Measurements from ENCODE around the gene IL12RB1. TPM values are rescaled to one million over a fixed set of nuclear protein-coding genes. Genes with fewer than 3 reads are reported as not detected.

The IL12RB1 gene
- total and polyA plus RNA-seq, 2 of the 8 experiments (the other 6 are each of a cell fraction or from before 2014, with no cell fraction given), result 0.03 TPM; not detected in 1

DNA sequence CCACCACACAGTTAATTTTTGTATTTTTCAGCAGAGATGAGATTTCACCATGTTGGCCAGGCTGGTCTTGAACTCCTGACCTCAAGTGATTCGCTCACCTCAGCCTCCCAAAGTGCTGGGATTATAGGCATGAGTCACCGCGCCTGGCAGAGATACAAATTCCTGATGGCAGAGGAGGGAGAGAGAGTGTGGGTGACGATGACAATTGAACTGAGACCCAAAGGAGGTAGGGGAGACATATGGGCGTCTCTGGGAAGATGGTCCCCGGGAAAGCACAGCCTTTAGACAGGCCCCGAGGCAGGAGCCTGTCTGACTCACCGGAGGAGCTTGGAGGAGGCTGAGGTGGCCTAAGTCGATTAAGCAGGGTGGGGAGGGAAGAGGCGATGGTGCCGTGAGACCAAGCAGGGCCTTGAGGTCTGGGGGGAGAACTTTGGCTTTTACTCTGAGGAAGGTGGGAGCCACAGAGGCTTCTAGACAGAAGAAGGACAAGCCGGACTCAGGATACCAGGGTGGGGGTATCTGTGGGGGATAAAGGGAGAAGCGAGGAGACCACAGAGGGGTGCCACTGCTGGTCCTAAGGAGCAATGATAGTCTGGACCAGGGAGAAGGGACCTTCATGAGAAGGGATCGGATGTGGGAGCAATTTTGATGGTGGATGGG lies 40.5 kb downstream of the IL12RB1 start:
- H2BK5ac ChIP-seq (ENCODE audit: low read depth, low read length), result no peak overlapping the region
- no peaks in the 10 kb centered on the region for H3K79me1 ChIP-seq (ENCODE audit: low read depth, low read length)
- no peak overlapping the region for H4K5ac ChIP-seq (ENCODE audit: insufficient read length, low read depth, low read length)
- no peak overlapping the region; the same call in 1 of the 2 replicates for H2BK12ac ChIP-seq (ENCODE audit: low read depth, low read length)
- H3K56ac ChIP-seq (replicated peaks; ENCODE audit: insufficient read length, low read depth, low read length), result no peak overlapping the region
- peak overlapping the region; percentile 85; the same call in 1 of the 2 replicates for H2AFZ ChIP-seq (ENCODE audit: low read length)
- H3K14ac ChIP-seq (ENCODE audit: insufficient read length), result no peak overlapping the region
- H4K8ac ChIP-seq (ENCODE audit: extremely low read depth, insufficient read depth, low read length), result peak overlapping the region; percentile 2; the same call in 1 of the 2 replicates
- CTCF ChIA-PET (ENCODE audit: partially characterized antibody), result interaction anchor here (0.6 to 2.0 kb wide), 6 partner anchors 12 to 278 kb away, joined by 3 to 5 read pairs (median 4); no protein-coding TSS in a partner anchor
- no peak overlapping the region for H2BK20ac ChIP-seq (ENCODE audit: low read length)
- H4K91ac ChIP-seq (replicated peaks; ENCODE audit: insufficient read length, low read length), result no peak overlapping the region
- POLR2A ChIA-PET (ENCODE audit: partially characterized antibody), result no interaction called here
- TF ChIP-seq RAD21 (IDR thresholded peaks at IDR 0.05 in 1 of 2, conservative IDR thresholded peaks at IDR 0.05 in 1 of 2; ENCODE audit: low read depth in 2 of 2, low read length in 2 of 2), result no peak
- 0 out of 2 replicates have a peak, but pooled peaks have one; percentile 23 for TF ChIP-seq KDM1A (IDR thresholded peaks at IDR 0.05; ENCODE audit: borderline replicate concordance, low read length)
- no peak overlapping the region for H3K23ac ChIP-seq (ENCODE audit: insufficient read length)
- H3K79me2 ChIP-seq (ENCODE audit: control insufficient read depth in 1 of 2, insufficient read depth in 2 of 2, low read length in 2 of 2), result no peaks in the 10 kb centered on the region
- no peaks in the 10 kb centered on the region for H3K9me3 ChIP-seq (ENCODE audit: insufficient read depth in 2 of 2, low read depth in 1 of 2, low read length in 1 of 2)
- H3K4ac ChIP-seq (replicated peaks; ENCODE audit: insufficient read length, low read depth, low read length), result no peak overlapping the region
- FAIRE-seq, result no peak
- H3K4me1 ChIP-seq (replicated peaks in 1 of 4; ENCODE audit: control insufficient read depth in 3 of 4, insufficient read depth in 4 of 4, low read length in 3 of 4), result peaks cover 0 to 3% (median 1%) of the 10 kb centered on the region in 4 experiments; a peak in 2 of 7 replicates
- H3K9ac ChIP-seq (replicated peaks in 1 of 4; ENCODE audit: extremely low read depth in 1 of 4, low read depth in 3 of 4, low read length in 3 of 4), result no peak overlapping the region
- H2BK15ac ChIP-seq (ENCODE audit: low read length), result no peak overlapping the region
- H3K23me2 ChIP-seq (ENCODE audit: low read depth, low read length), result 0 out of 2 replicates have a peak, but pooled peaks cover 2% of the 10 kb centered on the region
- no peaks in the 10 kb centered on the region for H3K27me3 ChIP-seq (replicated peaks in 1 of 4; ENCODE audit: control insufficient read depth in 3 of 4, extremely low read depth in 1 of 4, insufficient read depth in 3 of 4, low read length in 3 of 4)
- no peak overlapping the region for H3K4me2 ChIP-seq (ENCODE audit: insufficient read depth in 1 of 2, low read depth in 2 of 2, low read length in 2 of 2)
- H2AK5ac ChIP-seq (ENCODE audit: low read depth, low read length), result no peak overlapping the region
- no peaks in the 10 kb centered on the region for H3K36me3 ChIP-seq (ENCODE audit: control insufficient read depth in 2 of 4, insufficient read depth in 4 of 4, low read length in 3 of 4)
- H3K4me3 ChIP-seq (ENCODE audit: extremely low read depth in 1 of 4, insufficient read depth in 2 of 4, low read depth in 3 of 4, low read length in 4 of 4), result no peak overlapping the region
- no peak overlapping the region for H3K18ac ChIP-seq (ENCODE audit: extremely low read depth, low read length)
- WGBS, 2 experiments (ENCODE audit: extremely low coverage in 1 of 2, insufficient coverage in 1 of 2, insufficient read length in 1 of 2, insufficient replicate concordance in 2 of 2, low coverage in 1 of 2, low lambda C conversion rate in 2 of 2, missing lambda C conversion rate in 1 of 2), result 90% methylated on average over 14 of the region's 14 CpGs; no CpG with 5 or more reads in 1 of the 2 experiments
- no peak overlapping the region for H2BK120ac ChIP-seq (replicated peaks; ENCODE audit: low read depth, low read length)
- no peaks in the 10 kb centered on the region for H4K20me1 ChIP-seq (replicated peaks in 1 of 2; ENCODE audit: control insufficient read depth in 1 of 2, insufficient read depth in 2 of 2, low read length in 2 of 2)
- no peak overlapping the region for H3K27ac ChIP-seq (ENCODE audit: low read depth, low read length)
- no peak for DNase-seq (ENCODE audit: low read depth in 1 of 2, low spot score in 2 of 2)
